CD8-positive, alpha-beta memory T cell (primary cell): ENCODE results near the gene CENPS. TPM values are rescaled to one million over a fixed set of nuclear protein-coding genes. Genes with fewer than 3 reads are reported as not detected.
"Not testable (repeated sequence)": the region's sequence is repeated elsewhere in the genome, so short reads cannot be mapped to it uniquely, and the experiment has no call there.

Experiments
- CTCF ChIA-PET: fragments of 350-600 bp; sonication (Branson Sonifier 250); formaldehyde crosslinking; loops from one replicate; lab custom pipeline; 2021; ENCODE audit warnings: antibody characterized with exemption; lab: Charles Lee
- POLR2A ChIA-PET: fragments of 350-600 bp; sonication (Branson Sonifier 250); formaldehyde crosslinking; loops from one replicate; lab custom pipeline; 2021; ENCODE audit warnings: antibody characterized with exemption; lab: Charles Lee
- DNase-seq, 5 donors: peaks; one replicate each; pipeline versions ENCODE4 v3.0.0 to v3.0.0-alpha.2; 2020 to 2022; ENCODE audit warnings: mixed read lengths in 1 of 5
- H3K27ac ChIP-seq: one replicate; pipeline ENCODE4 v1.7.0; 2013; ENCODE audit warnings: low read depth, mild to moderate bottlenecking, low read length, moderate library complexity
- H3K27me3 ChIP-seq: 2 replicates; pipeline ENCODE4 v1.7.0; 2013; ENCODE audit warnings: low read length, mild to moderate bottlenecking; ENCODE audit not compliant: insufficient read depth, poor library complexity, severe bottlenecking
- H3K36me3 ChIP-seq: 2 replicates; pipeline ENCODE4 v1.7.0; 2013; ENCODE audit warnings: mild to moderate bottlenecking, low read length, moderate library complexity; ENCODE audit not compliant: insufficient read depth
- H3K4me1 ChIP-seq: 2 replicates; pipeline ENCODE4 v1.7.0; 2013; ENCODE audit warnings: mild to moderate bottlenecking, low read length, moderate library complexity; ENCODE audit not compliant: insufficient read depth
- H3K4me3 ChIP-seq: 2 replicates; pipeline ENCODE4 v1.7.0; 2013; ENCODE audit warnings: mild to moderate bottlenecking, low read length
- H3K9me3 ChIP-seq: 2 replicates; pipeline ENCODE4 v1.7.0; 2013; ENCODE audit warnings: mild to moderate bottlenecking, low read length
- H3K27ac Mint-ChIP-seq, 8 donors: one replicate each; pipeline ENCODE4 v1.8.0; 2020 to 2021; ENCODE audit warnings: mixed read lengths in 8 of 8, mild to moderate bottlenecking in 6 of 8, inconsistent platforms in 3 of 8, moderate library complexity in 3 of 8
- H3K27me3 Mint-ChIP-seq, 2 donors: one replicate each; pipeline ENCODE4 v1.8.0; 2020 to 2021; ENCODE audit warnings: mixed read lengths in 2 of 2, mild to moderate bottlenecking in 1 of 2, moderate library complexity in 1 of 2
- H3K36me3 Mint-ChIP-seq, 3 donors: one replicate each; pipeline ENCODE4 v1.8.0; 2020 to 2021; ENCODE audit warnings: mixed read lengths in 3 of 3, inconsistent platforms in 1 of 3, mild to moderate bottlenecking in 1 of 3
- H3K4me1 Mint-ChIP-seq, 3 donors: one replicate each; pipeline ENCODE4 v1.8.0; 2020 to 2021; ENCODE audit warnings: mixed read lengths in 3 of 3, inconsistent platforms in 1 of 3, mild to moderate bottlenecking in 1 of 3
- H3K4me3 Mint-ChIP-seq, 7 donors: one replicate each; pipeline ENCODE4 v1.8.0; 2020 to 2021; ENCODE audit warnings: mixed read lengths in 7 of 7, mild to moderate bottlenecking in 6 of 7, moderate library complexity in 4 of 7, inconsistent platforms in 2 of 7
- H3K9me3 Mint-ChIP-seq, 5 donors: one replicate each; pipeline ENCODE4 v1.8.0; 2020 to 2022; ENCODE audit warnings: mixed read lengths in 5 of 5, mild to moderate bottlenecking in 3 of 5, moderate library complexity in 2 of 5, inconsistent platforms in 1 of 5
- polyA plus RNA-seq: library from polyadenylated mRNA; unstranded; fragments of 300-500 nt; fragmentation: Illumina TruSeq; gene quantifications from one replicate; pipeline ENCODE4 v1.2.3, GENCODE V29; 2021
- total RNA-seq, 2 experiments: library from RNA; stranded (reverse); gene quantifications; one replicate each; pipeline ENCODE4 v1.2.3, GENCODE V29; 2021

Gene CENPS
- total and polyA plus RNA-seq, 3 experiments from 2014 or later = 9.7 to 32.2 (median 32.2) TPM

GRCh38 chr1:10401281-10401680 is 29.0 kb upstream of the CENPS start:
- CTCF ChIA-PET = interaction anchor here (0.7 to 1.7 kb wide), 2 partner anchors 13 to 29 kb away, joined by 3 read pairs; partner anchors contain the start of gene CENPS
- peak overlapping the region; percentile 9 for H3K27ac ChIP-seq
- H3K9me3 ChIP-seq = no peaks in the 10 kb centered on the region
- H3K4me3 ChIP-seq = no peak overlapping the region
- no peak for DNase-seq
- POLR2A ChIA-PET = no interaction called here
- peaks cover 11% of the 10 kb centered on the region for H3K4me1 ChIP-seq
- peaks cover 5 to 46% (median 9%) of the 10 kb centered on the region in 3 donors for H3K36me3 Mint-ChIP-seq
- H3K9me3 Mint-ChIP-seq = no peaks in the 10 kb centered on the region
- peak overlapping the region in 1 of 7 donors; percentile 11 for H3K4me3 Mint-ChIP-seq
- H3K27me3 ChIP-seq = no peaks in the 10 kb centered on the region
- H3K27me3 Mint-ChIP-seq = no peaks in the 10 kb centered on the region
- peaks cover 24% of the 10 kb centered on the region for H3K36me3 ChIP-seq
- no peak overlapping the region for H3K27ac Mint-ChIP-seq
- H3K4me1 Mint-ChIP-seq = peaks cover 9 to 25% (median 21%) of the 10 kb centered on the region in 3 donors

DNA sequence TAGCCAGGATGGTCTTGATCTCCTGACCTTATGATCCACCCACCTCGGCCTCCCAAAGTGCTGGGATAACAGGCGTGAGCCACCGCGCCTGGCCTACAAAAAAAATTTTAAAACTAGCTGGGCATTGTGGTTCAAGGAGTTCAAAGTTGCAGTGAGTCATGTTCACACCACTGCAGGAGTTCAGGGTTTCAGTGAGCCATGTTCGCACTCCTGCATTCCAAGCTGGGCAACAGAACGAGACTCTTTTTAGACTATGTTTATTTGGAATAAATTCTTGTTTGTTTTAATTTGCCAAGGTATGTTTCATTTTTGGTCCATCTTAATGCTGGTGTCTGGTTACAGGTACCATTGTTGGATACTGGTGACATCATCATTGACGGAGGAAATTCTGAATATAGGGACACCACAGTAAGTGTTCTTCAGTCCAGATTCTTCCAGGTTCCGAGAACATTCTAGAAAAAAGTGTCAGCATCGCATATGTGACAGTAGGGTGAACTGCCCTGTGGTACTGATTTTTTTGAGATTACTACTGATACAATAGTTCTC is 27.4 kb upstream of the CENPS start:
- Mint-ChIP-seq H3K4me3 (no peak overlapping the region), H3K27me3 (no peaks in the 10 kb centered on the region), H3K9me3 (no peaks in the 10 kb centered on the region), H3K27ac (no peak overlapping the region), H3K36me3 (peaks cover 10 to 62% (median 11%) of the 10 kb centered on the region in 3 donors), H3K4me1 (peaks cover 9 to 21% (median 16%) of the 10 kb centered on the region in 3 donors)
- Histone ChIP-seq H3K9me3 (no peaks in the 10 kb centered on the region), H3K4me3 (no peak overlapping the region), H3K36me3 (peaks cover 37% of the 10 kb centered on the region), H3K27ac (no peak overlapping the region), H3K27me3 (no peaks in the 10 kb centered on the region), H3K4me1 (peaks cover 11% of the 10 kb centered on the region)
- ChIA-PET CTCF (no interaction called here), POLR2A (no interaction called here)
- DNase-seq = no peak

DNA sequence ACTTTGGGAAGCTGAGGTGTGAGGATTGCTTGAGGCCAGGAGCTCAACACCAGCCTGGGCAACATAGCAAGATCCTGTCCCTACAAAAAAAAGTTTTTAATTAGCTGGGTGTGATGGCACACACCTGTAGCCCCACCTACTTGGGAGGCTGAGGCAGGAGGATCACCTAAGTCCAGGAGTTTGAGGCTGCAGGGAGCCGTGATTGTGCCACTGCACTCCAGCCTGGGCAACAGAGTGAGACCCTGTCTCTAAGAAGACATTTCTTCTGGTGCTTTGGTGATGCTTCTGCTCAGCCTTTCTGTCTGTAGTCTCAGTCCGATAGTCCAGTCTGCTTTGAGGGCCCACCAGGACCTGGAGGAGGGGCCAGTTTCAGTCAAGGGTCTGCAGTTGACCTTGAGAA is 23.0 kb upstream of the CENPS start:
- Mint-ChIP-seq H3K27me3 (no peaks in the 10 kb centered on the region), H3K36me3 (peaks cover 10 to 82% (median 21%) of the 10 kb centered on the region in 3 donors), H3K4me3 (no peak overlapping the region), H3K9me3 (no peaks in the 10 kb centered on the region), H3K27ac (no peak overlapping the region), H3K4me1 (no peaks in the 10 kb centered on the region)
- Histone ChIP-seq H3K9me3 (no peaks in the 10 kb centered on the region), H3K27me3 (no peaks in the 10 kb centered on the region), H3K27ac (no peak overlapping the region), H3K4me1 (no peaks in the 10 kb centered on the region), H3K4me3 (no peak overlapping the region), H3K36me3 (peaks cover 54% of the 10 kb centered on the region)
- DNase-seq = no peak
- POLR2A ChIA-PET = no interaction called here
- CTCF ChIA-PET = interaction anchor here (1.5 kb wide), 1 partner anchor 9 kb away, joined by 3 read pairs; the partner anchor contains the start of gene PGD

- no peaks in the 10 kb centered on the region for H3K9me3 ChIP-seq
- peak overlapping the region; percentile 72 for H3K27ac ChIP-seq
- Mint-ChIP-seq H3K4me3 (no peak overlapping the region), H3K36me3 (peaks cover 0 to 86% (median 43%) of the 10 kb centered on the region in 3 donors), H3K27me3 (no peaks in the 10 kb centered on the region), H3K27ac (peak overlapping the region in 6 of 8 donors; percentile 33 to 87 (median 70)), H3K4me1 (peaks cover 0 to 5% (median 3%) of the 10 kb centered on the region in 3 donors), H3K9me3 (no peaks in the 10 kb centered on the region)
- DNase-seq = no peak
- peaks cover 34% of the 10 kb centered on the region for H3K36me3 ChIP-seq
- ChIA-PET POLR2A (interaction anchor here (0.6 kb wide), 1 partner anchor 934 kb away, joined by 7 read pairs; no protein-coding TSS in a partner anchor), CTCF (no interaction called here)
- no peaks in the 10 kb centered on the region for H3K27me3 ChIP-seq
- no peak overlapping the region for H3K4me3 ChIP-seq
- no peaks in the 10 kb centered on the region for H3K4me1 ChIP-seq
Observed at GRCh38 chr1:10415211-10415930, 14.9 kb upstream of the CENPS start.

- Histone ChIP-seq H3K36me3 (peaks cover 34% of the 10 kb centered on the region), H3K27ac (peak overlapping the region; percentile 72)
- H3K4me1 ChIP-seq, H3K27me3 ChIP-seq, H3K27ac Mint-ChIP-seq, H3K4me1 Mint-ChIP-seq, H3K4me3 ChIP-seq, H3K4me3 Mint-ChIP-seq, CTCF ChIA-PET, H3K27me3 Mint-ChIP-seq, H3K9me3 ChIP-seq, H3K9me3 Mint-ChIP-seq, DNase-seq: not testable (repeated sequence)
- H3K36me3 Mint-ChIP-seq = peaks cover 0 to 86% (median 43%) of the 10 kb centered on the region in 3 donors
- POLR2A ChIA-PET = interaction anchor here (0.5 kb wide), 1 partner anchor 751 kb away, joined by 7 read pairs; no protein-coding TSS in a partner anchor
Observed at GRCh38 chr1:10415967-10416366, 14.3 kb upstream of the CENPS start.

- H3K4me1 ChIP-seq, H3K27ac Mint-ChIP-seq, H3K4me3 Mint-ChIP-seq, H3K4me1 Mint-ChIP-seq, H3K27ac ChIP-seq, DNase-seq, H3K27me3 ChIP-seq, POLR2A ChIA-PET, H3K4me3 ChIP-seq, H3K9me3 ChIP-seq, H3K27me3 Mint-ChIP-seq, H3K9me3 Mint-ChIP-seq: not testable (repeated sequence)
- H3K36me3 Mint-ChIP-seq = peaks cover 0 to 65% (median 24%) of the 10 kb centered on the region in 3 donors
- peaks cover 10% of the 10 kb centered on the region for H3K36me3 ChIP-seq
- CTCF ChIA-PET = interaction anchor here (1.3 kb wide), 1 partner anchor 11 kb away, joined by 3 read pairs; the partner anchor contains the start of gene CENPS
Observed at GRCh38 chr1:10418741-10419140, 11.5 kb upstream of the CENPS start.

- POLR2A ChIA-PET = no interaction called here
- Mint-ChIP-seq H3K36me3 (peaks cover 0 to 61% (median 24%) of the 10 kb centered on the region in 3 donors), H3K27me3 (no peaks in the 10 kb centered on the region), H3K4me3 (no peak overlapping the region), H3K9me3 (no peaks in the 10 kb centered on the region), H3K27ac (peak overlapping the region in 3 of 8 donors; percentile 30 to 42 (median 33)), H3K4me1 (peaks cover 0 to 5% (median 3%) of the 10 kb centered on the region in 3 donors)
- Histone ChIP-seq H3K9me3 (no peaks in the 10 kb centered on the region), H3K4me1 (no peaks in the 10 kb centered on the region), H3K4me3 (no peak overlapping the region), H3K27ac (no peak overlapping the region), H3K27me3 (no peaks in the 10 kb centered on the region), H3K36me3 (peaks cover 10% of the 10 kb centered on the region)
- CTCF ChIA-PET = no interaction called here
- no peak for DNase-seq
Observed at GRCh38 chr1:10419351-10419750, 10.9 kb upstream of the CENPS start.

GRCh38 chr1:10421637-10422036 is 8.6 kb upstream of the CENPS start:
- Mint-ChIP-seq H3K27ac (no peak overlapping the region), H3K36me3 (peaks cover 0 to 43% (median 19%) of the 10 kb centered on the region in 3 donors), H3K9me3 (no peaks in the 10 kb centered on the region), H3K4me3 (no peak overlapping the region), H3K4me1 (no peaks in the 10 kb centered on the region), H3K27me3 (no peaks in the 10 kb centered on the region)
- Histone ChIP-seq H3K4me3 (no peak overlapping the region), H3K9me3 (no peaks in the 10 kb centered on the region), H3K27ac (no peak overlapping the region), H3K36me3 (peaks cover 10% of the 10 kb centered on the region), H3K27me3 (no peaks in the 10 kb centered on the region), H3K4me1 (no peaks in the 10 kb centered on the region)
- CTCF ChIA-PET = no interaction called here
- DNase-seq = no peak
- POLR2A ChIA-PET = interaction anchor here (0.6 kb wide), 1 partner anchor 548 kb away, joined by 3 read pairs; no protein-coding TSS in a partner anchor
